ENCODE measurements around the gene DDR2.
"Not testable (repeated sequence)": the region's sequence is repeated elsewhere in the genome, so short reads cannot be mapped to it uniquely, and the experiment has no call there.

DDR2 gene

DNA sequence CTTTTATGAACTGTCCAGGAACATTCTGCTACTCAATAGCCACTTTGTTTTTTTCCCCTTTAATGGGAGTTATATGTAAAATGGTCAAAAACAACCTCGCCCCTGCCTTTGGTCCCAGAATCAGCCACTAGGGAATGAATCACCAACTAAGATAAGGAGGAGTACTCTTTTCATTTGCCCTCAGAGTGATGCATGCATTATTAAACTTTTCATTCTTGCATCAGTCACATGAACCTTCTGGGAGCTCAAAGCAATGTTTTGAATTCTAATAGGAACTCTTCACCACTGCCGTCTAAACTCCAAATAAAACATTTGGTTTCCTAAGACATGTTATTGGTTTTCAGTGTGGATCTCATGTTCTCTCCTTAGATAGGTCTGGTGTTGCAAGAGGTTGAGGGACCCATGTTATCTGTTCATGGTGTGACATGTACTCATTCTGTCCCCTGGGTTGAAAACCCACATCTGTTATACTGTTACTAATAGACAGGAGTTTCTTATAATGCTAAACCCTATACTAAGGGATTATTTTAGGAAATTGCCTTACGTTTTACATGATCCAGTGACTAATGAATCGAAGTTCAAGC is 140.4 kb downstream of the DDR2 start:
- 100% methylated on average over 2 of the region's 4 CpGs; no CpG with 5 or more reads in 1 of the 2 experiments for WGBS, 2 experiments (ENCODE audit: insufficient coverage in 2 of 2)
- Histone ChIP-seq H3K4me3 (ENCODE audit: extremely low read depth, insufficient read depth, low read length, poor library complexity, severe bottlenecking) (no peak overlapping the region), H3K27ac (ENCODE audit: low read depth, low read length, severe bottlenecking) (no peak overlapping the region), H3K4me1 (ENCODE audit: control insufficient read depth, insufficient read depth, low read length, poor library complexity, severe bottlenecking) (no peaks in the 10 kb centered on the region), H3K36me3 (ENCODE audit: control insufficient read depth, insufficient read depth, low read length) (no peaks in the 10 kb centered on the region), H3K9me3 (ENCODE audit: control insufficient read depth, low read length) (no peaks in the 10 kb centered on the region)

DNA sequence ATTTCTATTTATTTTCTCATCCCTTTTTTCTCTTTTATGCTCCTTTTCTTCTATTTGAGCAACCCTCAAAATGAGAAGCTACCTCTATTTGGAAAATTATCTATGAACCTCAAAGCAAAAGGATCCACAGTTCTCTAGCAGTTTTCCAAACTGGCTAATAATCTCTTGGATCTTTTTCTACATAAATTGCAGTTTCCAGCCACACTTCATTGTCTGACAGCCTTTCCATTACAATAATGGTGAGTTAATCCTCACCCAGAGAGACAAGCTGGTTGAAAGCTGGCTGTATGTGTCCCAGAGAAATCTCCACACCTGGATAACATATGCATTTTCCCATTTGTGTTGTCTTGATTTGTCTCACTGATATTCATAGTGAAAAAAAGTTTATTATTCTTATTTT is 141.7 kb downstream of the DDR2 start:
- no peaks in the 10 kb centered on the region for H3K36me3 ChIP-seq (ENCODE audit: control insufficient read depth, insufficient read depth, low read length)
- H3K4me3 ChIP-seq (ENCODE audit: extremely low read depth, insufficient read depth, low read length, poor library complexity, severe bottlenecking): no peak overlapping the region
- H3K9me3 ChIP-seq (ENCODE audit: control insufficient read depth, low read length): no peaks in the 10 kb centered on the region
- no peaks in the 10 kb centered on the region for H3K4me1 ChIP-seq (ENCODE audit: control insufficient read depth, insufficient read depth, low read length, poor library complexity, severe bottlenecking)
- no peak overlapping the region for H3K27ac ChIP-seq (ENCODE audit: low read depth, low read length, severe bottlenecking)

DNA sequence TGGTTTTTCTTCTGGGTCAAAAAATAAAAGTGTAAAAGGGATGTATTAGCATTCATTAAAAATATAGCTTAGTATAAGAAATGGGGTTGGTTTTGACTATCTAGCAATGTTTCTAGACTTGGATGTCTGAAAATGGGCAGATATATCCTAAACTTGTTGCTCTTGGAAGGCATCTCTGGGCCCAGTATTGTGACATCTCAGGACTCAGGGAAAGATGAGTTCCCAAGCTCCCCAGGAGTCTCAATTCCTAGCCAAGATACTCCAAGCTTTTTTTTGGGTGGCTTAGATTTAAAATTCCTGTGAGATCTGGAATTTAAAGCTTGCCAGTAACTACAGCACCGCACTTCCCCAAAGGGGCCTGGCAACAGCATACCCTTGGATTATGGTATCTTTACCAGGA is 146.8 kb downstream of the DDR2 start:
- no peaks in the 10 kb centered on the region for H3K9me3 ChIP-seq (ENCODE audit: control insufficient read depth, low read length)
- no peaks in the 10 kb centered on the region for H3K36me3 ChIP-seq (ENCODE audit: control insufficient read depth, insufficient read depth, low read length)
- 83 to 100% methylated on average over 1 of the region's 1 CpG for WGBS, 2 experiments (ENCODE audit: insufficient coverage in 2 of 2)
- H3K4me3 ChIP-seq (ENCODE audit: extremely low read depth, insufficient read depth, low read length, poor library complexity, severe bottlenecking): no peak overlapping the region
- H3K4me1 ChIP-seq (ENCODE audit: control insufficient read depth, insufficient read depth, low read length, poor library complexity, severe bottlenecking): no peaks in the 10 kb centered on the region
- H3K27ac ChIP-seq (ENCODE audit: low read depth, low read length, severe bottlenecking): no peak overlapping the region

DNA sequence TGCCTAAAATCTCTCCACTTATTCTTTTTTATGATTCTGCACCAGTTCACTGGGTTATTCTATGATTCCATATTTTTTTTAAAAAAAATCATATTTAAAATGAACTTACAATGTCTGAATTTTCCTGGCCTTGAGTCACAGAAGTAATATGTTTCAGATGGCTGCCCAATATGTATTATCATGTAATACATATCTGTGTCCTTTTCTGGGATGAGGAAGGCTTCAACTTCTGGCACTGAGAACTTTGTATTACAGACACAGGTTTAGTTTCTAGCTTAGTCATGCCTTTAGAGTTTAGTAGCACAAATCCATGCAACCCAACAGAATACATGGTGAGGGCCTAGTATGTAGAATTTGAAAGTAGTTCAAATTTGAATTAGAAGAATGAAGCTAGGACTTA is 150.4 kb downstream of the DDR2 start:
- Histone ChIP-seq H3K27ac (ENCODE audit: low read depth, low read length, severe bottlenecking) (no peak overlapping the region), H3K9me3 (ENCODE audit: control insufficient read depth, low read length) (no peaks in the 10 kb centered on the region), H3K4me1 (ENCODE audit: control insufficient read depth, insufficient read depth, low read length, poor library complexity, severe bottlenecking) (no peaks in the 10 kb centered on the region), H3K4me3 (ENCODE audit: extremely low read depth, insufficient read depth, low read length, poor library complexity, severe bottlenecking) (no peak overlapping the region), H3K36me3 (ENCODE audit: control insufficient read depth, insufficient read depth, low read length) (no peaks in the 10 kb centered on the region)

DNA sequence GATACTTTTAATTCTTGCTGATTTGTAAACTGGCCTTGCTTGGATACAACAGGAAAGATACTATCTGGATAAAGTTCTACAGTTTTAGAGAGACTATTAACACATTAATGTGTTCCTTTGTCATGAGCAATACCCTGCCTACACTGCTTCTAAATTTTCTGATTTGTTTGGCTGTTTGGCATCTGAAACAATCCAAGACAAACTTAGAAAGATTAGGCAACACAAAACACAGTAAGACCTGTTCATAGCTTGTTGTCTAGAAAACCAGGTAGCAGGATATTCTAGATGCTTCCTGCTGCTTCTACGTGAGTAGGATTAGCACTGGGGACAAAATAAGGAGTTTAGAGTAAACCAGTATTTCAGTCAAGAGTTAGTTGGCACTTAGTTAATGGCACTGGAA is 152.7 kb downstream of the DDR2 start:
- H3K9me3 ChIP-seq (ENCODE audit: control insufficient read depth, low read length); H3K27ac ChIP-seq (ENCODE audit: low read depth, low read length, severe bottlenecking); H3K4me3 ChIP-seq (ENCODE audit: extremely low read depth, insufficient read depth, low read length, poor library complexity, severe bottlenecking); H3K36me3 ChIP-seq (ENCODE audit: control insufficient read depth, insufficient read depth, low read length); H3K4me1 ChIP-seq (ENCODE audit: control insufficient read depth, insufficient read depth, low read length, poor library complexity, severe bottlenecking): not testable (repeated sequence)
- no CpG with 5 or more reads among the region's 1 CpG for WGBS, 2 experiments (ENCODE audit: insufficient coverage in 2 of 2)

DNA sequence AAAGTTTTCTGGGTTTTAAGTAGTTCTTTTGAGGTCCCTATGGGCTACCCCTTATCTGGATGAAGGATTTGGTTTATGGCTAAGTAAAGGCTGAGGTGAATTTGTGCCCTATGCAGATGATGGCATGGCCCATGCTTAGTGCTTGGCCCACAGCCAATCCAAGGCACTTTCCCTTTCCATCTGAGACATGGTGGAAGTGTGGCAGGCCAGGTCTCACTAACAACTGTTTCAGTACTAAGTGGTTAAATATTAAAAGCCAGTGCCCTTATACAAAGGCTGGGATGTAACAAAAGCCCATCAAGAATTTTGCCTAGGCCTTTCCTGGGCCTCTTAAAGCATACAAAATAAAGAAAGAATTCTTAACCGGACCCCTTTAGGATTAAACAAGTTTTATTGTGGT is 156.5 kb downstream of the DDR2 start:
- not testable (repeated sequence) for H3K27ac ChIP-seq (ENCODE audit: low read depth, low read length, severe bottlenecking); H3K36me3 ChIP-seq (ENCODE audit: control insufficient read depth, insufficient read depth, low read length); H3K4me3 ChIP-seq (ENCODE audit: extremely low read depth, insufficient read depth, low read length, poor library complexity, severe bottlenecking); H3K9me3 ChIP-seq (ENCODE audit: control insufficient read depth, low read length); H3K4me1 ChIP-seq (ENCODE audit: control insufficient read depth, insufficient read depth, low read length, poor library complexity, severe bottlenecking)
- no CpG with 5 or more reads among the region's 1 CpG for WGBS, 2 experiments (ENCODE audit: insufficient coverage in 2 of 2)

DNA sequence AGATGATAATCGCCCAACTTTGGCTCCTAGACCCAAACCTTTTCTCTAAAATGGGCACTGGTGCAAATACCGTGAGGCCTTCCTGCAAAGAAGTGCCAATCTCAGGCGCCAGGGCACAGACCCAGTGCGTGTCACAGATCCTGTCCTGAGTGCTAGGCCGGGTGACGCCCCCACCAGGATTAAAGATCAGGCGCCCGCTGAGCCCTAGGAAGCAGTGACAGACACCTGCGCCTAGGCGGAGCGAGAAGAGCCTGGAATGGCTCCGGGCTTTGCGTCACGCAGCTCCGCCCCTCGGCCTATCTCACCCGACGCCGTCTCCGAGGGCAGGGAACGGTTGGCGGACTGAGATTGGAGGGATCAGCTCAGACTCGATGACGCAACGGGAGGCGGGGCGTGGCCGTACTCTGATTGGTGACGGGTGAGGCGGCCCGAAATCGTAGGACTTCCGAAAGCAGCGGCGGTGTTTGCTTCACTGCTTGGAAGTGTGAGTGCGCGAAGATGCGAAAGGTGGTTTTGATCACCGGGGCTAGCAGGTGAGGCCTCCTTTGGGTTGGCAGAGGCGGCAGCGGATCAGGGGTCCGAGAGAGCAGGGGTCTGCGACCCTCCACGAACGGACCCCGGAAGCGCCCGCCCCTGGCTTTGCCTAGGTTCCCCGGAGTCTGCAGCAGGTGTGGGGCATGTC is 158.2 kb downstream of the DDR2 start, which contains the start of gene HSD17B7:
TSS of gene HSD17B7 (plus strand) at position 400 of the 682 bp plus-strand sequence. CDS start at position 499, 99 bp downstream.
- H3K4me1 ChIP-seq (ENCODE audit: control insufficient read depth, insufficient read depth, low read length, poor library complexity, severe bottlenecking); H3K36me3 ChIP-seq (ENCODE audit: control insufficient read depth, insufficient read depth, low read length); H3K9me3 ChIP-seq (ENCODE audit: control insufficient read depth, low read length): not testable (repeated sequence)
- H3K4me3 ChIP-seq (ENCODE audit: extremely low read depth, insufficient read depth, low read length, poor library complexity, severe bottlenecking): peak within 1 kb of the TSS; percentile 37
- 18 to 22% methylated on average over 5 of the region's 49 CpGs for WGBS, 2 experiments (ENCODE audit: insufficient coverage in 2 of 2)
- H3K27ac ChIP-seq (ENCODE audit: low read depth, low read length, severe bottlenecking): peak within 1 kb of the TSS; percentile 57

DNA sequence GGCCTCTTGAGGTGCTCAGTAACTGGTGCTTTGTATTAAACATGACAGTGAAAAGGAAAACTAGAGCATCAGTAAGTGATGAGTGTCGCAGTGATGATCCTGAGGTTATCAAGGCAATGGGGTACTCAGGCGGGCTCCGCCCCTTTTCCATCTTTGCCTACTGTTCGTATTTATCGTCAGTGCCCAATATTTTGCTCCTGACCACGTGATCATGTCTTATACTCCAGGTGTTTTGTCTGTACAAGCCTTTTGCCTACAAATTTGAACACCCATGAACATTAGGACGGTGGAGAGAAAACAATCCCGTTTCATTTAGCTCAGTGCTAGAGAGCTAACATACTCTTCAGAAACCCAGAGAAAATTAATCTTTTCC is 158.7 kb downstream of the DDR2 start:
- not testable (repeated sequence) for H3K27ac ChIP-seq (ENCODE audit: low read depth, low read length, severe bottlenecking); H3K9me3 ChIP-seq (ENCODE audit: control insufficient read depth, low read length); H3K4me1 ChIP-seq (ENCODE audit: control insufficient read depth, insufficient read depth, low read length, poor library complexity, severe bottlenecking); H3K36me3 ChIP-seq (ENCODE audit: control insufficient read depth, insufficient read depth, low read length)
- H3K4me3 ChIP-seq (ENCODE audit: extremely low read depth, insufficient read depth, low read length, poor library complexity, severe bottlenecking): peak overlapping the region; percentile 37
- WGBS, 2 experiments (ENCODE audit: insufficient coverage in 2 of 2): no CpG with 5 or more reads among the region's 8 CpGs

DNA sequence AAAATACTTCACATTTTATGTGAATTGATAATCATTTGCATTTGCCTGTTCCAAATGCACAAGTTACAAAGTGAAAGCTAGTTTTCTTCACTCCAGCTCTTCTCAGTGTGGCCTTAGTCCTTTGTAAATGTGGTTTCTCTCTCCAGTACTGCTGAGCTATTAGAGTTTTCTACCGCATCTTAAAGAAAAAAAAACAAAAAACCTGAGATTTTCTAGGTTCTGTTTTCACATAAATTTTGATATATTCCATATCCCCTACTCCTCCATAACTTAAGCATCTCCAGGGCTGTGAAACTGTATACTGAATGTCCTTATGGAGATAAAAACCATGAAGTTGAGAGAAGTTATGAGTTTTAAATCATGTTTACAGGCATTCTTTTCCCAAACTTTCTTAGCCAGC is 162.0 kb downstream of the DDR2 start:
- not testable (repeated sequence) for H3K27ac ChIP-seq (ENCODE audit: low read depth, low read length, severe bottlenecking); H3K4me1 ChIP-seq (ENCODE audit: control insufficient read depth, insufficient read depth, low read length, poor library complexity, severe bottlenecking); H3K4me3 ChIP-seq (ENCODE audit: extremely low read depth, insufficient read depth, low read length, poor library complexity, severe bottlenecking); H3K9me3 ChIP-seq (ENCODE audit: control insufficient read depth, low read length)
- H3K36me3 ChIP-seq (ENCODE audit: control insufficient read depth, insufficient read depth, low read length): peaks cover 12% of the 10 kb centered on the region
- no CpG with 5 or more reads among the region's 1 CpG for WGBS, 2 experiments (ENCODE audit: insufficient coverage in 2 of 2)

DNA sequence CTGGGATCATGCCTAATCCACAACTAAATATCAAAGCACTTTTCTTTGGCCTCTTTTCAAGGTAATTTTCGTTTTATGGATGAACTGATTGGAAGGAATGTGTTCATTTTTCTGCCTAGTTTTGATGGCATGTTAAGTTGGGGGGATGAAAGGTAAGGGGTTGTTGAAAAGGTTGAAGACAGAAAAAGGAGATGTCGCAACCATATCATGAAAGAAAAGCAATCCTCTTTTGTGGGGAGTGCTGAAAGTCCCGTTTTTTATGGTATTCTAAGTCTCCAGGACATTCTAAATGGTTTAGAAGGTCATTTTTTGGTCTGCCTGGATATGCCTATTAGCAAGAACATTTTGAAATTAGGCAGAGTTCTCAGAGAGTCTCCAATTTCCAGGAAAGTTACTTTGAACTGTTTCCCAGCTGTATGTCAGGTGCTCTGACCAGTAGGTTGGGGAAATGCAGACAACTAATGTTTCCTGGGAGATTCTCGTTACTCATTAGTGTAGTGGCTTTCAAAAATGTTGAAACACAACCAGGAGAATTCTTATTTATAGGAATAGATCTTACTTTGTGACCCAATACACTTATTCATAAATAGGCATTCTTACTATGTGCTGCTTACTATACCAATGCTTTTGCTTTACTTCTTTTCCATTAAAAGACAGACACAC is 164.5 kb downstream of the DDR2 start:
- WGBS, 2 experiments (ENCODE audit: insufficient coverage in 2 of 2): 86 to 95% methylated on average over 2 of the region's 4 CpGs
- not testable (repeated sequence) for H3K4me1 ChIP-seq (ENCODE audit: control insufficient read depth, insufficient read depth, low read length, poor library complexity, severe bottlenecking); H3K4me3 ChIP-seq (ENCODE audit: extremely low read depth, insufficient read depth, low read length, poor library complexity, severe bottlenecking); H3K9me3 ChIP-seq (ENCODE audit: control insufficient read depth, low read length); H3K27ac ChIP-seq (ENCODE audit: low read depth, low read length, severe bottlenecking)
- H3K36me3 ChIP-seq (ENCODE audit: control insufficient read depth, insufficient read depth, low read length): peaks cover 18% of the 10 kb centered on the region

Data from mesodermal cell (in vitro differentiated cells).